T-helper 17 cell (primary cell): ENCODE results near the gene CCSER2. TPM values are rescaled to one million over a fixed set of nuclear protein-coding genes. Genes with fewer than 3 reads are reported as not detected.
"Not testable (repeated sequence)": the region's sequence is repeated elsewhere in the genome, so short reads cannot be mapped to it uniquely, and the experiment has no call there.

Experiments
- ATAC-seq: fragments of 150-1000 bp; cut with Tn5 transposase; 2 replicates; pipeline ENCODE4 v1.10.0; 2021; ENCODE audit warnings: mild to moderate bottlenecking, moderate library complexity
- DNase-seq, 3 donors: peaks; one replicate each; pipeline versions ENCODE4 v3.0.0 to v3.0.0-alpha.2; 2020 to 2021
- H3K9me3 ChIP-seq: one replicate; pipeline ENCODE4 v1.7.0; 2013; ENCODE audit warnings: low read length, mild to moderate bottlenecking; ENCODE audit not compliant: control insufficient read depth, poor library complexity, severe bottlenecking
- H3K27ac Mint-ChIP-seq: one replicate; pipeline ENCODE4 v1.8.0; 2022; ENCODE audit warnings: mild to moderate bottlenecking, moderate library complexity, mixed read lengths
- H3K27me3 Mint-ChIP-seq: one replicate; pipeline ENCODE4 v1.8.0; 2022; ENCODE audit warnings: mixed read lengths
- H3K36me3 Mint-ChIP-seq: one replicate; pipeline ENCODE4 v1.8.0; 2022; ENCODE audit warnings: low read depth, mixed read lengths
- H3K4me1 Mint-ChIP-seq: one replicate; pipeline ENCODE4 v1.8.0; 2022; ENCODE audit warnings: mild to moderate bottlenecking, mixed read lengths
- H3K4me3 Mint-ChIP-seq: one replicate; pipeline ENCODE4 v1.8.0; 2022; ENCODE audit warnings: mild to moderate bottlenecking, moderate library complexity, mixed read lengths
- total RNA-seq, 4 donors: library from RNA in 2 of 4; stranded (reverse) in 2 of 4; gene quantifications; one replicate each; pipeline ENCODE4 v1.2.3 and lab custom pipeline; 2022 to 2026

The CCSER2 gene
- total RNA-seq, 2 donors from 2014 or later, result 137 to 138 TPM

GRCh38 chr10:84469470-84469869 lies 141.1 kb downstream of the CCSER2 start:
- H3K4me1 Mint-ChIP-seq, result peaks cover 17% of the 10 kb centered on the region
- no peak overlapping the region for H3K4me3 Mint-ChIP-seq
- peak overlapping the region; percentile 72 for H3K27ac Mint-ChIP-seq
- ATAC-seq (no peak), DNase-seq (no peak)
- H3K9me3 ChIP-seq, result no peaks in the 10 kb centered on the region
- H3K36me3 Mint-ChIP-seq, result peaks cover 13% of the 10 kb centered on the region
- H3K27me3 Mint-ChIP-seq, result no peaks in the 10 kb centered on the region

DNA sequence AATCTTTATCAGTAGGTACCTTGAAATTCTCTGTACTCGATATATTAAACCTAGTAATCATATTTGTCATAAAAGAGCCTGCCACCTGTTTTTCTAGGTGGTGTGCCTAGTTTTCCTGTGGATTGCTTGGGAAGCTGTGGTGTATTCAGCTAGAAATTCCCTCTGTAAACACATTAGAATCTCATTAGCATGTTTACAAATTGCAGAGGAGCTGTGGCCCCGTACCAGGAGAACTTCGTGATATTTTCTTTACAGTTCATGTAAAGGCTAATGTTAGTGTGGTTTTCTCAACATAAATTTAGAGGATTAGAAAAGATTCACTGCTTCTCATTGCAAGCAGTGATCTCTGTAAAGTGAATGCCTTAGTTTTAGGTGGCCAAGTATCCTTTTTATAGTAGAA lies 144.7 kb downstream of the CCSER2 start:
- H3K27me3 Mint-ChIP-seq, result no peaks in the 10 kb centered on the region
- H3K9me3 ChIP-seq, result no peaks in the 10 kb centered on the region
- no peak overlapping the region for H3K4me3 Mint-ChIP-seq
- H3K36me3 Mint-ChIP-seq, result peaks cover 5% of the 10 kb centered on the region
- H3K4me1 Mint-ChIP-seq, result peaks cover 8% of the 10 kb centered on the region
- DNase-seq (no peak), ATAC-seq (no peak)
- no peak overlapping the region for H3K27ac Mint-ChIP-seq

- ATAC-seq (no peak), DNase-seq (no peak)
- Mint-ChIP-seq H3K27me3 (no peaks in the 10 kb centered on the region), H3K27ac (peak overlapping the region; percentile 9), H3K36me3 (peaks cover 13% of the 10 kb centered on the region), H3K4me3 (no peak overlapping the region), H3K4me1 (peaks cover 19% of the 10 kb centered on the region)
- no peaks in the 10 kb centered on the region for H3K9me3 ChIP-seq
Observed at GRCh38 chr10:84477398-84478128, 149.2 kb downstream of the CCSER2 start.

- Mint-ChIP-seq H3K36me3 (peaks cover 13% of the 10 kb centered on the region), H3K27me3 (no peaks in the 10 kb centered on the region), H3K4me1 (peaks cover 19% of the 10 kb centered on the region), H3K4me3 (no peak overlapping the region), H3K27ac (peak overlapping the region; percentile 9)
- H3K9me3 ChIP-seq, result no peaks in the 10 kb centered on the region
- ATAC-seq (no peak), DNase-seq (no peak)
Observed at GRCh38 chr10:84478151-84478550, 149.8 kb downstream of the CCSER2 start.

DNA sequence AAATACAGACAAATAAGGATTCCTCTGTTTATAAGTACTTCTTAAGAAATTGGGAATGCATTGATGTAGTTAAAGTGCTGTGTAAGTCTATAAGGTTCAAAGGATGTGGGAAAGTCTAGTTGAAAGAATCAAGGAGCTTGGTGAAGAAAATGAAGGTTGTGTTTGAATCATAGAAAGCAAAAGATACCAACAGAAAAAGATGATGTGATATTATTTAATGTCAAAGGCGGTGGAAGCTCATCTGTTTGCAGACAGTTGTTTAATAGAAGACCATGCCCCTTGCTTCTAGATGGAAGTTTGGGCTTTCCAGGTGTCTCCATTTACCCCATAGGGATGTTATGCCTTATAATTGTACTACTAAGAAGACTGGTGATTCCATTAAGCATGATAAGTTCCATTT lies 150.3 kb downstream of the CCSER2 start:
- Mint-ChIP-seq H3K36me3 (peaks cover 13% of the 10 kb centered on the region), H3K4me1 (peaks cover 19% of the 10 kb centered on the region), H3K27me3 (no peaks in the 10 kb centered on the region), H3K27ac (peak overlapping the region; percentile 9), H3K4me3 (no peak overlapping the region)
- no peaks in the 10 kb centered on the region for H3K9me3 ChIP-seq
- no peak for ATAC-seq
- DNase-seq, result no peak

DNA sequence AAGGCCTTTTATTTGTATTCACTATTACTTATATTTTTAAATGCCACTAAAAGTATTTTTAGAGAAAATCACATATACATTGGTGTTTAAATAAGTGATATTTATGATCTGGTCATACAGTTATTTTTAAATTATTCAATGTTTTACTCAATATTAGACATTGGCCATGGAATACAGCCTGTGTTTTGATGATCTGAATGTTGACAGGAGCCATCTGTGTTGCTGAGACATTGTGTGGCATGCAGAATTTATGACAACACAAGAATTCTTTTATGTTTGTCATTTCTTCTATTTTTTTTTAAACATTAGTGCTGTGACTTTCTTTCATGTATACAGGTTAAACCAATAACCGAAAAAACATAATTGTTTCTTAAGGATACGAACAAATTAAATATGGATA lies 156.2 kb downstream of the CCSER2 start:
- no peaks in the 10 kb centered on the region for H3K9me3 ChIP-seq
- no peak overlapping the region for H3K27ac Mint-ChIP-seq
- ATAC-seq (no peak), DNase-seq (no peak)
- no peaks in the 10 kb centered on the region for H3K27me3 Mint-ChIP-seq
- peaks cover 10% of the 10 kb centered on the region for H3K36me3 Mint-ChIP-seq
- H3K4me1 Mint-ChIP-seq, result peaks cover 23% of the 10 kb centered on the region
- no peak overlapping the region for H3K4me3 Mint-ChIP-seq

DNA sequence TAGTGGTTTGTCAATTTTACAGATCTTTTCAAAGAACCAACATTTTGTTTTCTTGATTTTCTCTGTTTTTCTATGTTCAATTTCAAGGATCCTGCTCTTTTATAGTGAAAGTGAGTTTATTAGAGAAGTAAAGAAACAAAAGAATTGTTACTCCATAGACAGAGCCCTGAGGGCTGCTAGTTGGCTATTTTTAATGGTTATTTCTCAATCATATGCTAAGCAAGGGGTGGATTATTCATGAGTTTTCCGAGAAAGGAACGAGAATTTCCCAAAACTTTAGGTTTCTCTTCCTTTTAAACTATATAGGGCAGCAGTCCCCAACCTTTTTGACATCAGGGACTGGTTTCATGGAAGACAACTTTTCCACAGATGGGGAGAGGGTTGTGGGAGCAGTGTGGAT lies 165.0 kb downstream of the CCSER2 start:
- ATAC-seq (no peak), DNase-seq (no peak)
- Mint-ChIP-seq H3K4me3 (no peak overlapping the region), H3K36me3 (peaks cover 10% of the 10 kb centered on the region), H3K27me3 (no peaks in the 10 kb centered on the region), H3K4me1 (peaks cover 44% of the 10 kb centered on the region), H3K27ac (peak overlapping the region; percentile 59)
- H3K9me3 ChIP-seq, result no peaks in the 10 kb centered on the region

GRCh38 chr10:84493951-84494848 lies 165.8 kb downstream of the CCSER2 start:
- ATAC-seq (no peak), DNase-seq (no peak)

DNA sequence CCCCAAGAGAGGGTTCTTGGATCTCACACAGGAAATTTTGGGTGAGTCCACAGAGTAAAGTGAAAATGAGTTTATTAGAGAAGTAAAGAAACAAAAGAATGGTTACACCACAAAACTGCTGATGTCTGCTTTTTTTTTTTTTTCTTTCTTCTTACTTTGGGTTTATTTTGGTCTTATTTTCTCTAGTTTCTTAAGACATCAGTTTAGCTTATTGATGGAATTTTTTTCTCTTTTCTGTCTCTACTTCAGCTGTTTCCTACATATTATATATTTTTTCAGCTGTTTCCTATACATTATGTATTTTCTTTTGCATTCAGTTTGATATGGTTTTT lies 166.4 kb downstream of the CCSER2 start:
- DNase-seq (no peak), ATAC-seq (no peak)
- H3K9me3 ChIP-seq, result no peaks in the 10 kb centered on the region
- Mint-ChIP-seq H3K4me3 (no peak overlapping the region), H3K4me1 (peaks cover 33% of the 10 kb centered on the region), H3K27ac (no peak overlapping the region), H3K27me3 (no peaks in the 10 kb centered on the region), H3K36me3 (peaks cover 4% of the 10 kb centered on the region)

More at GRCh38 chr10:84493951-84494848, 165.8 kb downstream of the CCSER2 start:
- no peak overlapping the region for H3K4me3 Mint-ChIP-seq
- H3K9me3 ChIP-seq, result no peaks in the 10 kb centered on the region
- no peaks in the 10 kb centered on the region for H3K27me3 Mint-ChIP-seq
- peaks cover 35% of the 10 kb centered on the region for H3K4me1 Mint-ChIP-seq
- H3K36me3 Mint-ChIP-seq, result peaks cover 2% of the 10 kb centered on the region
- H3K27ac Mint-ChIP-seq, result no peak overlapping the region

- peaks cover 36% of the 10 kb centered on the region for H3K4me1 Mint-ChIP-seq
- no peak for DNase-seq
- no peaks in the 10 kb centered on the region for H3K9me3 ChIP-seq
- no peak overlapping the region for H3K4me3 Mint-ChIP-seq
- H3K27ac Mint-ChIP-seq, result peak overlapping the region; percentile 41
- H3K27me3 Mint-ChIP-seq, result no peaks in the 10 kb centered on the region
- H3K36me3 Mint-ChIP-seq, result peaks cover 5% of the 10 kb centered on the region
- no peak for ATAC-seq
Observed at GRCh38 chr10:84497978-84498377, 169.6 kb downstream of the CCSER2 start.

DNA sequence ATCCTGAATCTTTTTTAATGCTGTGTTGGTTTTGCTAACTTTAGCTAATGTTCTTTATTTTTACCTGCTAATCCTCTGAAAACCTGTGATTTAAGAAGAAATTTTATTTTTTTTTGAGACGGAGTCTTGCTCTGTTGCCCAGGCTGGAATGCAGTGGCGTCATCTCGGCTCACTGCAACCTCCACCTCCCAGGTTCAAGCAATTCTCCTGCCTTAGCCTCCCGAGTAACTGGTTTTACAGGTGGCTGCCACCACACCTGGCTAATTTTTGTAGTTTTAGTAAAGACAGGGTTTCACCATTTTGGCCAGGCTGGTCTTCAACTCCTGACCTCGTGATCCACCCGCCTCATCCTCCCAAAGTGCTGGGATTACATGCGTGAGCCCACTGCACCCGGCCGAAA lies 170.7 kb downstream of the CCSER2 start:
- not testable (repeated sequence) for DNase-seq, H3K36me3 Mint-ChIP-seq, H3K4me3 Mint-ChIP-seq, ATAC-seq, H3K27me3 Mint-ChIP-seq, H3K9me3 ChIP-seq
- peaks cover 31% of the 10 kb centered on the region for H3K4me1 Mint-ChIP-seq
- H3K27ac Mint-ChIP-seq, result peak overlapping the region; percentile 66

- H3K9me3 ChIP-seq, result no peaks in the 10 kb centered on the region
- no peak for ATAC-seq
- Mint-ChIP-seq H3K27ac (peak overlapping the region; percentile 66), H3K4me1 (peaks cover 27% of the 10 kb centered on the region), H3K36me3 (peaks cover 5% of the 10 kb centered on the region), H3K27me3 (no peaks in the 10 kb centered on the region), H3K4me3 (peak overlapping the region; percentile 21)
- DNase-seq, result no peak
Observed at GRCh38 chr10:84499846-84500245, 171.5 kb downstream of the CCSER2 start.

GRCh38 chr10:84510121-84510520 lies 181.7 kb downstream of the CCSER2 start:
- ATAC-seq (no peak), DNase-seq (no peak)
- Mint-ChIP-seq H3K4me3 (no peak overlapping the region), H3K27ac (no peak overlapping the region), H3K27me3 (no peaks in the 10 kb centered on the region), H3K4me1 (peaks cover 13% of the 10 kb centered on the region), H3K36me3 (peaks cover 15% of the 10 kb centered on the region)
- H3K9me3 ChIP-seq, result no peaks in the 10 kb centered on the region
